Measurements from ENCODE around the gene ZNF133. TPM values are rescaled to one million over a fixed set of nuclear protein-coding genes. Genes with fewer than 3 reads are reported as not detected.

ZNF133 gene
- total RNA-seq, 4 donors from 2014 or later, result 10.9 to 18.9 (median 14.6) TPM

Small RNAs within 50 kb of the gene (small RNA-seq; reads per million reads assigned to genes)
- 0 reads per million in 3 donors for gene RN7SL14P
- gene RNU2-56P, result 0 to 0.68 (median 0.19) reads per million in 3 donors

Other genes starting within 250 kb of the ZNF133 start
- not detected for gene OVOL2, start 230.6 kb upstream of the ZNF133 start, total RNA-seq
- 10 to 100 TPM; 14.1 to 18.2 (median 16.3) TPM for gene KAT14, start 150.7 kb upstream of the ZNF133 start, total RNA-seq
- gene PET117, start 150.7 kb upstream of the ZNF133 start, total RNA-seq, result 10 to 100 TPM; 13.4 to 28.4 (median 16.9) TPM
- gene DZANK1, start 178.5 kb downstream of the ZNF133 start, total RNA-seq, result 1 to 10 TPM; 1.3 to 2.1 (median 1.4) TPM
- gene POLR3F, start 178.9 kb downstream of the ZNF133 start, total RNA-seq, result 10 to 100 TPM in 2 of 4 donors, 1 to 10 TPM in 2; 9.1 to 13.3 (median 11.0) TPM
- 10 to 100 TPM; 13.7 to 16.7 (median 15.3) TPM for gene RBBP9, start 208.7 kb downstream of the ZNF133 start, total RNA-seq
- gene SEC23B, start 219.4 kb downstream of the ZNF133 start, total RNA-seq, result 10 to 100 TPM; 14.1 to 21.0 (median 18.7) TPM